ENCODE results near the gene SBF2.

DNA sequence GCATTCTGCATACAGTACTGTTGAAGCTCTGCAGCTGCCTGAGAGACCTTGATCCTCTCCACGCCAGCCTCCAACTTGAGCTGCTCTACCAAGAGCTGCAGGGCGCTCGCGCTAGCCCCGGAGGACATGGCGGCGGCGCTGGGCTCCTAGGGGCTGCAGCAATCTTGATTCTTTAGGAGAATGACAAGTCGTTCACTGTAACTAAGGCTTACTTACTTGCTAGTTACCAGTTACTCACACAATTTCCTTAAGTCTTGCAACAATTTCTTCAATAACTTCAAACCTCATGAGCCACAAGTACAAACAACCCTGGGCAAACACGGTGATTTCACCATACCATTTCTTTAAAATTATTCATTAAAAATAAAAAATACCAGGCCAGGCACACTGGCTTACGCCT, 21.9 kb downstream of the SBF2 start:
- TF ChIP-seq, protein P1, sequence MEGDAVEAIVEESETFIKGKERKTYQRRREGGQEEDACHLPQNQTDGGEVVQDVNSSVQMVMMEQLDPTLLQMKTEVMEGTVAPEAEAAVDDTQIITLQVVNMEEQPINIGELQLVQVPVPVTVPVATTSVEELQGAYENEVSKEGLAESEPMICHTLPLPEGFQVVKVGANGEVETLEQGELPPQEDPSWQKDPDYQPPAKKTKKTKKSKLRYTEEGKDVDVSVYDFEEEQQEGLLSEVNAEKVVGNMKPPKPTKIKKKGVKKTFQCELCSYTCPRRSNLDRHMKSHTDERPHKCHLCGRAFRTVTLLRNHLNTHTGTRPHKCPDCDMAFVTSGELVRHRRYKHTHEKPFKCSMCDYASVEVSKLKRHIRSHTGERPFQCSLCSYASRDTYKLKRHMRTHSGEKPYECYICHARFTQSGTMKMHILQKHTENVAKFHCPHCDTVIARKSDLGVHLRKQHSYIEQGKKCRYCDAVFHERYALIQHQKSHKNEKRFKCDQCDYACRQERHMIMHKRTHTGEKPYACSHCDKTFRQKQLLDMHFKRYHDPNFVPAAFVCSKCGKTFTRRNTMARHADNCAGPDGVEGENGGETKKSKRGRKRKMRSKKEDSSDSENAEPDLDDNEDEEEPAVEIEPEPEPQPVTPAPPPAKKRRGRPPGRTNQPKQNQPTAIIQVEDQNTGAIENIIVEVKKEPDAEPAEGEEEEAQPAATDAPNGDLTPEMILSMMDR (IDR thresholded peaks at IDR 0.05; ENCODE audit: low read length) = no peak
- TF ChIP-seq EZH2phosphoT487 (IDR thresholded peaks at IDR 0.05; ENCODE audit: low read length) (no peak), EZH2 (optimal IDR thresholded peaks at IDR 0.05; ENCODE audit: low read depth, low read length) (no peak)
